DMS153 (cell line): ENCODE results near the gene AP3M1.
"Not testable (repeated sequence)": the region's sequence is repeated elsewhere in the genome, so short reads cannot be mapped to it uniquely, and the experiment has no call there.

Experiments
- DNase-seq: peaks from one replicate; lab custom pipeline; 2025; lab: John Stamatoyannopoulos, UW

AP3M1 gene, protein sequence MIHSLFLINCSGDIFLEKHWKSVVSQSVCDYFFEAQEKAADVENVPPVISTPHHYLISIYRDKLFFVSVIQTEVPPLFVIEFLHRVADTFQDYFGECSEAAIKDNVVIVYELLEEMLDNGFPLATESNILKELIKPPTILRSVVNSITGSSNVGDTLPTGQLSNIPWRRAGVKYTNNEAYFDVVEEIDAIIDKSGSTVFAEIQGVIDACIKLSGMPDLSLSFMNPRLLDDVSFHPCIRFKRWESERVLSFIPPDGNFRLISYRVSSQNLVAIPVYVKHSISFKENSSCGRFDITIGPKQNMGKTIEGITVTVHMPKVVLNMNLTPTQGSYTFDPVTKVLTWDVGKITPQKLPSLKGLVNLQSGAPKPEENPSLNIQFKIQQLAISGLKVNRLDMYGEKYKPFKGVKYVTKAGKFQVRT

DNA sequence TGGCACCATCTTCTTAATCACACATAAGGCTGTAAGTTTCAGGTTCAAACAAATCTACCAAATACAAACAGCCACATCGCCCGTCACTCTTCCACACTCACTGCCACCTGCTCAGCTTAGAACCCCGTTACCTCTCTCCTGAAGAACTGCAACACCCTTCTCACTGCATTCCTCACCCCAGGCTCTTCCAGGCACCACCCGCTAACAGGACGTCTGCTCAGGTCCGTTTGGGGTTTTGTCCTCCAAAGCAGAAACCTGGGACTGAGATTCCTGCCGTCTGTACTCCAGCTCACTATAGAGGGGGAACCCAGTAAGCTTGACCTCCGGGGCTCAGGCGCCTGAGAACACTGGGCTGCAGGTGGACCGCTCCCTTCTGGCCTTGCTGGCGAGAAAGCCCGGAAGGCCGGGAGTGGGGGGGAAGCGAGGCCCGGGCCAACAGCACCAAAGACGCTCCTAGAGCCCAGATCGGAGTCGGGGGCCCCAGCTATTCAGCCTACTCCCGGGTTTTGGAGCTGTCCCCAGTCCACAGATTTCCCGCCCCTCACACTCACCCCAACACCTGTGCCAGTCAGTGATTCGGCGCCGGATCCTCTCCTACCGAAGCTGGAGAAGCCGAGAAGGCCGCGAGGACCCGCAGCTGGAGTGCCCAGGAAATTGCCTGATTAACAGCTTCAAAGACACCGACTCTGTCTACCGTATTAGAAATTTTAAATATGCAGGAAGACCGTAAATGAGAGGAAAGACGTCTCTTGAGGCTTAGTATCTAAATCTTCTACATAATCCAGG, at the start of gene AP3M1:
Gene AP3M1, minus strand, starts transcription at position 625 of the 786 bp plus-strand sequence. CDS start 12,449 bp downstream, outside the sequence.
- peak; percentile 89 for DNase-seq

DNA sequence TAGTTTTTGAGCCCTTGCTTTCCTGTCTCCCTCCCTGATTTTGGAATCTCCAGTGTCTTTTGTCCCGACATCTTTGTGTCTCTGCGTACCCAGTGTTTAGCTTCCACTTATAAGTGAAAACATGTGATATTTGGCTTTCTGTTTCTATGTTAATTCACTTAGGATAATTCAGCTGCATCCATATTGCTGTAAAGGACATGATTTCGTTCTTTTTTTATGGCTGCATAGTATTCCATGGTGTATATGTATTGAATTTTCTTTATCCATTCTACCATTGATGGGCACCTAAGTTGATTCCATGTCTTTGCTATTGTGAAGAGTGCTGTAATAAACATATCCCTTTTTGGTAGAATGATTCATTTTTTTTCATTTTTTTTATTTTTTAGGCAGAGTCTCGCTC, 48.7 kb upstream of the AP3M1 start:
- DNase-seq = no peak

DNA sequence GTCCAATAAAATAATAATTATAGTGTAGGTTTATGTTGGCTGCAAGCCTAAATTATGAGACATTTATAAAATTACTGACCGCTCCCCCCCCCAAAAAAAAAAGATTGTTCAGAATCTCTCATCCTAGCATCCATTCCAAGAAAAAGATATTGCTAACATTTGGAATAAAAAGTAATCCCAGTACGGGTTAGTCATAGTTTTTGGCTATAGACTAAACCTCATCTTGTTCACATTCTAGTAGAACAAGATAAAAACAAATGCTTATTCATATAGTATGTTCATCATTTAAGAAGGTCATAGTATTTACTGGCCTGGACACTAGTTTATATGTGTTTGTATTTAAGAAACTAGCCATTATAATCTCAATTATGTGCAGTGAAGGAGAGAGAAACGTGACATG, 44.4 kb upstream of the AP3M1 start:
- no peak for DNase-seq

DNA sequence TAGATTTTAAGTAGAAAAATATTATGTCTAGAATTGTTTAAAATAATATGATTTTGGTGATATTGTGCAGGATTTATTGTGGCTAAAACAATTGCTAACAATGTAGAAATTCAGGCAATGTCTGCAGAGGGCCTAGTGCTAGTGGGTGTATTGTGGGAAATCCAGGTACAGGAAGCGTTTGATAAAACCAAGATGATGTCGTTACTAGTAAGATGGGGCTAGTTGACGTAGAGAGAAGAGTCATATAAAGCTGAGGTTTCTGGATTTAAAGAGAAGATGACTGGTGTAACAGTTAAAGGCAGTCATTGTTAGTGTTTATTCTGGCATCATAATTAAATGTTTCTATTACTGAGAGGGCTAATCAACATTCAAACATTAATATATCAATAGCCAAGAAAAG, 43.9 kb upstream of the AP3M1 start:
- no peak for DNase-seq

DNA sequence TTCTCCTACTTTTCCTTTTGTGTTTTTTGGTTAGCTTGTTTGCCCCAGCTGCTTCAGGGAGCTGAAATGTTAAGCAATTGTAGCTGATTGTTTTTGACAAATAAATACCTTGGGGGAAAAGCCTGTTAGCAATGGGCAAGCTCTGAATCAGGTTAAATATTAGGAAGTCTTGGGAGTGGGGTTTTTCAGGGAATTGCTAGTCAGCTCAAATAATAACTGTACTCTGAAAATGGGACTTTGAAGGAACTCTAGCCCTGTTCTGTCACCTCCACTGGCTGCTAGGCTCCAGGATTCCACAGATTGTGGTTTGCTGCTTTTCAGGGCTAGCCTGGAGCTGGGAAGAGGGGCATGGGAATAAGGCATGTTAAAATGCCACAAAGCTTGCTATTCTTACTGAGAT, 39.9 kb upstream of the AP3M1 start:
- no peak for DNase-seq

DNA sequence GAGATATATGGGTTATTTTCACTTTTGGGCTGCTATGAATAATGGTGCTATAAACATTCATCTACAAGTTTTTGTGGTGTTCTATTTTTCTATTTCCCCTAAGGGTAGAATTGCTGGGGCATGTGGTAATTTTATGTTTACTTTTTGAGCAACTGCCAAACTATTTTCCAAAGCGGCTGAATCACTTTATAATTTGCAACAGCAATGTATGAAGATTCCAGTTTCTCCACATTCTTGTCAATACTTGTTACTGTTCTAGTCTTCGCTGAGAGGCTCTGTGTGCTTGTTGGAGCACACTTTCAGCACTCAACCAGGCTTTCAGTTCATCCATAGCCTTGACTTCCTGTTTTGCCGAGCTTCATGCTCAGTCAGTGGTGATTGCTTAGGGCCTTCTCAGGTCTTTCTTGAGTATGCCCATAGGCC, 39.4 kb upstream of the AP3M1 start:
- DNase-seq = no peak

DNA sequence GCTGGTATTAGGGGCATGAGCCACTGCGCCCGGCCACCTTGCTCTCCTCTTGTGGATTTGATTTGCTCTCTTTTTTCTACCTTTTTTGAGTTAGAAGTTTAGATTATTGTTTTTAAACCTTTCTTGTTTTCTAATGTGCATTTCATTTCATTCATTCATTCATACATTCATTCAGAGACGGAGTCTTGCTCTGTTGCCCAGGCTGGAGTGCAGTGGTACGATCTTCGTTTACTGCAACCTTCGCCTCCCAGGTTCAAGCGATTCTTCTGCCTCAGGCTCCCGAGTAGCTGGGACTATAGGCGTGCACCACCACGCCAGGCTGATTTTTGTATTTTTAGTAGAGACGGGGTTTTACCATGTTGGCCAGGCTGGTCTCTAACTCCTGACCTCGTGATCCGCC, 38.0 kb upstream of the AP3M1 start:
- DNase-seq = not testable (repeated sequence)

DNA sequence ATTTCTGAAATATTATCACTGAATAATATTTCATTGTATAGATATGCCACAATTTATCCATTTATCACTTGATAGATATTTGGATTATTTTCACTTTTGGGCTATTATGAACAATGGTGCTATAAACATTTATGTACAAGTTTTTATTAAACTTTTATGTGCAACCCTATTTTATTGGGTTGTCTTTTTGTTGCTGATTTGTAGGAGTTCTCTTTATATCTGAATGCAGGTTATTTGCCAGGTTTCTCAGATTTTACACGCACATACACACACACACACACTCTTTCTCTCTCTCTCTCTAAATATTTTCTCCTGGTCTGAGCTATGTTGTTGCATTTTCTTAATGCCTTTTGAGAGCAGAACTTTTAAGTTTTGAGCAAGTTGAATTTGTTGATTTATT, 36.6 kb upstream of the AP3M1 start:
- no peak for DNase-seq

DNA sequence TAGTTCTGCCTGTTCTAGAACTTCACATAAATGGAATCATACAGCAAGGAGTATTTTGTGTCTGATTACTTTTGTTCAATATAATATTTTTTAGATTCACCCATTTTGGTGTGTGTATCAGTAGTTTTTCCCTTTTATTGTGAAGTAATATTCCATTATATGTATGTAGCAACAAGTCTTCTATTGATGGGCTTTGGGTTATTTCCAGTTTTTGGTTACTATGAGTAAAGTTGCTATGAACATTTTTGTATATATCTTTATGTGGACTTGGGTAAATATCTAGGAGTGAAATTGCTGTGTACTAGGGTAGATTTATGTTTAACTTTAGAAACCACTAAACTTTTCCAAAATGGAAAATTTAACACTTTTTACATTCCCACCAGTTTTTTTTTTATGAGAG, 36.0 kb upstream of the AP3M1 start:
- DNase-seq = no peak

DNA sequence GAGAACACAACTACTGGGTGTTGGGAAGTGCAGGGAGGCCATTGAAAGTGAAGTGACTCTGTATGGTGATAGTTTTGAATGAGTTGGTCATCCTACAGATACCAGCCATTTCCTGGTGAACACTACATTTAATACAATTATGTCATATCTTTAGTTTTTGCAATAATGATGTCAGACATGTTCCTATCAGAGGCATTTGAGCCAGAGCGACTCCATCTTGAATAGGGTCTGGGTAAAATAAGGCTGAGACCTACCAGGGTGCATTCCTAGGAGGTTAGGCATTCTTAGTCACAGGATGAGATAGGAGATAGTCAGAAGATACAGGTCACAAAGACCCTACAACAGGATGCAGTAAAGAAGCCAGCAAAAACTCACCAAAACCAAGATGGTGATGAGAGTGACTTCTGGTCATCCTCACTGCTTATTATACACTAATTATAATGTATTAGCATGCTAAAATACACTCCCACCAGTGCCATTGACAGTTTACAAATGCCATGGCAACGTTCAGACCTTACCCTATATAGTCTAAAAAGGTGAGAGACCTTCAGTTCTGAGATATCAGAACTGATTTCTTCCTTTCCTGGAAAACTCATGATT, 28.6 kb upstream of the AP3M1 start:
- DNase-seq = no peak

DNA sequence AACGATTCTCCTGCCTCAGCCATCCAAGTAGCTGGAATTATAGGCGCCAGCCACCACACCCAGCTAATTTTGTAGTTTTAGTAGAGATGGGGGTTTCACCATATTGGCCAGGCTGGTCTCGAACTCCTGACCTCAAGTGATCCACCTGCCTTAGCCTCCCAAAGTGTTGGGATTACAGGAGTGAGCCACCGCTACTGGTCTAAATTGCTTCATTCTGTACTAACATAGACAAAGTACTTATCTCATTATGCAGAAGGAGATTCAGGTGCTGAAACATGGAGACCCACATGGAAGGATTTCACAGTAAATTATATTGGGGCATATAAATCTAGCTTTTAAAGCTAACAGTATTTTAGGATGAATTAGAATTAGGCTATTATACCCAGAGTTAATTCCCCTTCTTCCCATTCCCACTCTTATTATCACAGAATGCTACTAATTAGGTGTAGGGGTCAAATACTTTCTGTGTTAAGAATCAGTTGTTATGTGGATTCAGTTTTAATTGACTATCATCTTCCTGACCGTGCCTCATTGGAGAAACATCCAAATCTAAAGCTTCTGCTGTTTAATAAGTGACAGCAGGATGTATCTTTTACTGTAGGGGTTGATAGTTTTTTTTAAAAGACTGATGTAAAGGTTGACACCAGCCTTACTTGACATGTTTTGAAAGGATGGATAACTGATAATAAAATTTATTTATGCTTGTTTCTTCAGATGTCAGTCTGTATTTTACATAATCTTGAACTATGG, 27.6 kb upstream of the AP3M1 start:
- no peak for DNase-seq

DNA sequence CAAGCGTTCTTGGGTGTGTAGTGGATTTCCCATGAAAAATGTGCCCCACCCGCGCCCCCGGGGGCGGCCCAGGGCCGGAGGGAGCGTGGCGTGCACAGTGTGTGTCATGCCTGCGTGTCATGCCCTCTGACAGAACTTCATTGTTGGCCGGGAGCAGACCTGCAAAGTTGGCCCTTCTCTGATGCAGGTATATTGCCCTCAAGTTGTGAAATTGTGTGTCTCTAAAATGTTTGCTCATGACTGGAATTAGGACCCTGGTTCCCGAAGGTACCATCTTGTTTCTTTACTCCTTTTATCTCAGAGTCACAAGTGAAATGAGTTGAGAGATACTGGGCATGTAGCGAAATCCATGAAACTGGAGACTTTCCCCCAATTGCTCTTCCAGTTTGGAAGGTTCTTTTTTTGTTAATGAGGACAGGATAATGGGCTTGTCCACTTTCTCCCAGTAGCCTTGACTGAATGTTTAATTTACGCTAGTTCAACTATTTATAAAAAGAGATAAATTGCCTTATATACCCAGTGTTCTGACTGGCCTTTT, 26.6 kb upstream of the AP3M1 start:
- DNase-seq = no peak

DNA sequence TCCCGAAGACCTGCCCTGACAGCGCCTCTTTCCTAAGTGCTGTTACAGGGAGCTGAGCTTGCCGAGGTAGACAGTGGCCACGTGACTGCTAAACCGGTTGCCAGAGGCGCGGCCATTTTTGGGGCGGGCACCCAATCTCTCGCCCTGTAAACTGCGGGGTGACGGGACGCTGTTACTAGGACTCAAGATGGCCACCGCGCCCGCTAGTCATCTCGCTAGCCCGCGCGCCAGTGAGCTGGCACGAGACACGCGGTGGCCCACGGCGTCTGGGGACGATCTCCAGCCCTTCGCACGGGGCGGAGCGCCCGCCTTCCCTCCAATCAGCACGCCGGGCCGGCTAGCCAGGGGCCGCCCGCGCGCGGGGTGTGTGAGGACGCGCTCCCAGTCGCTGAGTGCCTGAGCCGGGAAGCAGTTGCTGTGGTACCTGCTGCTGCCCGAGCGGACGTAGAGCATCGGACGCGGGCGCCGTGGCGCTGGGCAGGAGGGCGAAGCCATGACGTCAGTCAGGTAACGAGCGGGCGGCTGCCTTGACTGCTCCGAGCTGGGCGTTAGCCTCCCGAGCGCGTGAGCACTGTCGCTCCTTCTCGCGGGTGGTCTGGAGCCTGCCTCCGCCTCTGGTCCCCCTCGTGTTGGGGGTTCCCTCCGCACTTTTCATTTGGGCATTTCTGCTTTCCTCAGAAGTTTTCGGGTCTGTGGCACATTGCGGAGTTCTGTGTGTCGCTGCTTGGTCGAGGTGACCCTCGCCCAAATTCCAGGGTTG, 25.9 kb upstream of the AP3M1 start:
- peak; percentile 92 for DNase-seq

DNA sequence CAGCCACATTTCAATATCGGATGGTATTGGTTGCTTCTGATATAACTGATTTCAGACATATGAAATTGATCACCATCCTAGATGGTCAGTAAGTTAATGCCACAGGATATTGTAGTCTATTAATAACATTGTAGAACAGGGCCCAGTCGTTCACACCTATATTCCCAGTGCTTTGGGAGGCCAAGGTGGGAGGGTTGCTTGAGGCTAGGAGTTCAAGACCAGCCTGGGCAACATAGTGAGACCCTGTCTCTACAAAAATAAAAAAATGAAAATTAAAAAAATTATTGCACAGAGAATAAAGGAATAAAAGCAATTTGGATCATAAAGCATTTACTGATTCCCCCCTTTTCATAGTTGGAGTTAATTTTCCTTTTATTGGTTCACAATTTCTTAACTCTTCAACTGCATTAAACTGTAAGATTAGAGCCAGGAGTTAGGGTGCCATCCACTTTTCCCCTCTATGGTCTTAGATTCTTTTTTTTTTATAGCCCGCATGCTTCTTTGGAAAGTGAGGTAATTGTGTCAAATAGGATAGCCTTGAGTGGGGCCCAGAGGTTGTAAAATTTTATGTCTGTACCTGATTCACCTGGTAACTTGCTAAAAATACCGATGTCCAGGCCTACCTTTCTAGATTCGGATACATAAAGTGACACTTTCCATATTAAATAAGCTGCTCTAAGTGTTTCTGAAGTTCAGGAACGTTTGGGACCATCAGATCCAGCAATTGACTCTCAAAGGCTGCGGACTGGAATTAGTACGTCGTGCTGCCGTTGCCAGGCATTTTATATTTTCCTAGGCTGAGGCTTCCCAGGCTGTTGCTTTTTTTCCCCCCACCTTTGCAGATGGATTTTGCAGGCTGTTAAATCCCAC, 25.1 kb upstream of the AP3M1 start:
- no peak for DNase-seq

DNA sequence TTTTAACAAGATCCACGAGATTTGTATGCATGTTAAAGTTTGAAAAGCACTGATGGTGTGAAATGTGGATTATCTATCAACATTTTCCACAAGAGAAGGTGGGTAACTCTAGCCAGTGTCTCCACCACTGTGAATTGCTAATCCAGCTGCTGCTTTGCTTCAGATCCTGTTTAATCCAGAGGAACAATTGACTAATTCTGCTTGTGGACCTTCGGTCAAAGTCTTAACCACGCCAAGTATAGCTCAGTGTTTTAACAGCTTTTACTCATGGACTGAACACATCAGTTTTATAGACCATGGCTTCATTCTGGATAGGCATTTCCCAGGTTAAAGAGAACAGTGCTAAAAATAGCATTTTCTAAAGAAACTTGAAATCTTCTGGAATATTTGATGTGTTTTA, 23.9 kb upstream of the AP3M1 start:
- no peak for DNase-seq

DNA sequence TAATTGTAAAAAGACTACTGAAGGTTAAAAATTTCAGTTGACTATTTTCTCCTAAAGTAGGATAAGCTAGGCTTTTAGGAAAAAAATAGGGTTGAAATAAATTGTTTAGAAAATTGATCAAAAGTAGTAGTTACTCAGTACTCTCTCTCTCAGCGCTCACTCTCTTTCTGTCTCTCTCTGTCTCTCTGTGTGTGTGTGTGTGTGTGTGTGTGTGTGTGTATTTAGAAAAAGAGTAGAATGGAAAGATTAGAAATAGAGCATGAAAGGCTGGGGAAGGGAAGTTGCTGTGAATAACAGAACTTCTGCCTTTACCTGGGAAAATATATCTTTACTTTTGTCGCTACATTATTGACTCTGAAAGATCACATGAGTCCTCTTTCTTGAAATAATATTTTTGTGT, 21.0 kb upstream of the AP3M1 start:
- DNase-seq = no peak

DNA sequence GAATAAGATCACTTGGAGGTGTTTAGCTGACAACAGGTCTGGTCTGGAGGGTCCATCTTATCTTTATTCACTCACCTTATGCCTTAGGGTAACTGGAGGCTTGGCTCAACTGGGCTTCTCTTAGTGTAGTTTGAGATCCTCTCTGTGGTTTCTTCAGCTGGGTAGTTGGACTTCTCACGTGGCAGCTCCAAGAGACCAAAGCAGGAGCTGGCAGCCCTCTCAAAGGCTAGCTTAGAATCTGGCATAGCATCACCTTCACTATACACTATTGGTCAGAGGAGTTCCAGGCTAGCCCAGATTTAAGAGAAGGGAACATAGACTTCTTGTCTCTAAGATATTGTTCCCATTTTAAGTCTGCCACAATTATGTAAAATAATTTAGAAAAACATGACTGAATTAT, 16.8 kb upstream of the AP3M1 start:
- no peak for DNase-seq

DNA sequence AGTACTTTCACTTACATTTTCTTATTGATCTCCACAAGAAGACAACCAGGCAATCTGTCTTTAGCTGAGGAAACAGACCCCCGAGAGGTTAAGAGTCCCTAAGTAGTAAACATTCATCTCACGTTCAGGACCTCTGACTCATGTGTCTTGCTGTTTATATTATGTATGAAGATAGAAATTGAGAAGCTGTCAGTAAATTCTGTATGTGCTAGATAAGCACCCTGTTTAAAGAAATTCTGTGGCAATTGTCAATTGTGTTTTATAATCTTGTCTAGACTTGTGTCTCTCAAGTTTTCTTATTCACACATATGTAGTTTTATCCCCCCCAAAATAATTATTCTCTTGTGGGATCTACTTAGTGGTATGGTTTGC, 14.9 kb upstream of the AP3M1 start:
- no peak for DNase-seq

DNA sequence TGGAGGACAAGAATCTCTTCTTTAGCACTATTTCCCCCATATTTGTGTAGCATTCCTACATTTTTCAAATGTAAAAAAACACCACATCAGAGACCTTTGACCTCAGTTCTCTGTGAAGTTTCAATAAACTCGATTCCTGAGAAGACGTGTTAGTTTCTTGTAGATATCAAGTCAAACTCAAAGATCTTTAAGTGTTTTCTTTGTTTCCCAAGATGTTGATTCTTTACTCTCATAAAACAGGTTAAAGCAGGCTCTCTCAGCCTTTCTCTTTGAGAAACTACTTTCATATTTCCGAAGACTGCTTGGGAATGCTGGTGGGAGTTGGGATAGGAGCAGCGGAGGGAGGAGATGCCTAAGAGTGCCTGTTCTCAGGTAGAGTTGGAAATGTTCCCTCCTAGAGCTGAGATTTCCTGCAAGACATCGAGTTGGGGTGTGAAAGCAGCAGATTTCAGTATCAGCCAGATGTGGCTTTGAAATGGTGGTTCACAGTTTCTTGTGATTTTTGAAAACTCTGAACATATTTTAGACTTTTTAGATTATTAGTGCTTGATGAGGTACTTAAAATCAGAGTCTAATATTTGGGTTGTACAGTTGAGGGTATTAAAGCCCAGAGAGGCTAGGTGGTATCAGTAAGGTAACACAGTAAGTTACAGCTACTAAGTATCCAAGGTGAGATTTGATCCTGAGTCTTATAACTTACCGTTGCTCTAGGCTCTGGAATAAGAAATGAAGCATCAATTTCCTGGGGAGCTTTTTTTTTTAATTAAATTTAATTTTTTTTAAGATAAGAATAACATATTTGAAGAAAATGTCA, 14.3 kb upstream of the AP3M1 start:
- no peak for DNase-seq
